ENCODE measurements around the gene EFS. TPM values are rescaled to one million over a fixed set of nuclear protein-coding genes. Genes with fewer than 3 reads are reported as not detected.

The EFS gene
- total and polyA plus RNA-seq, 10 of the 15 experiments (the other 5 are each of a cell fraction or from before 2014, with no cell fraction given) = 0.08 TPM; not detected in 9

DNA sequence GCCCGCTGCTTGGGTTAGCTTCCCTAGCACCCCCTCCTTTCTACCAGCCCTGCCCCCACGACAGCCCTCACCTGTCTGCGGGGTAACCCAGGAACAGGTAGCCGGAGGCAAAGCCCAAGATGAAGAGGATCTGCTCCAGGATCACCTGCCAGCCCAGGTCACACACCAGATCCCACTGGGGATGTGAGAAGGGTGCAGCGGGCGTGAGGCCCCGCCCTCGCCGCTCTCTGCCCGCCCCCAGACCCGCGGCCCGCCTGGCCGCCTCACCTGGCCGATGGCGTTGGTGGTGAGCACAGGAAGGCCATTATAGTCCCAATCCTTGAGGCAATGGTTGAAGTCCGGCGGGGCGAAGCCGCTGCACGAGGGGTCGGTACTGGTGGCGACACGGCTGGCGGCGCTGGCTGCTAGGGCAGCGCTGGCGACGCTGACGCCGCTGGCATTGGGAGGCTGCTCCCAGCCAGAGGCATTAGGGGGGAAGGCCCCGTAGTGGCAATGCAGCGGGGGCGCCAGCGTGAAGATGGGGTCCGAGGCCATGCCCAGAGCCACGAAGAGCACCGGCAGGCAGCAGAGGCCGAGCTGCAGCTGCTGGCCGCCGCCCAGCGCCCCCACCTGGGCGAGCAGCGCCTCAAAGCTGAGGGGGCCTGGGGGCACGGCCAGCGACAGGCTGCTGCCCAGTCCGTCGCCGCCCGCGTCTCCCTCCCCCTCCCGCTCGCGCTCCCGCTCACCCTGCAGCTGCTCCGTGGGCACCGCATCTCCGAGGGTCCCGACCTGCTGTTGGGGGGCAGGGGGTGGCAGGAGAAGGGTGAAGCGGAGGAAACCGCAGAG, 13.1 kb downstream of the EFS start (continued):
- TF ChIP-seq BCL11A (IDR thresholded peaks at IDR 0.05; ENCODE audit: low read depth, low read length) = no peak
- TF ChIP-seq YY1 (IDR thresholded peaks at IDR 0.05; ENCODE audit: low read depth, low read length) = no peak
- TF ChIP-seq POLR2AphosphoS2 (IDR thresholded peaks at IDR 0.05; ENCODE audit: low read depth, low read length) = no peak
- no peak for TF ChIP-seq IRF4 (IDR thresholded peaks at IDR 0.05; ENCODE audit: low read depth, low read length)
- no peak for TF ChIP-seq ZNF384 (IDR thresholded peaks at IDR 0.05; ENCODE audit: borderline replicate concordance, low read depth, low read length)
- TF ChIP-seq CHD4 (IDR thresholded peaks at IDR 0.05) = no peak
- no peak for TF ChIP-seq TCF3 (IDR thresholded peaks at IDR 0.05; ENCODE audit: borderline replicate concordance, insufficient read depth, low read depth, low read length)
- TF ChIP-seq GATAD2B (conservative IDR thresholded peaks at IDR 0.05; ENCODE audit: low read depth) = no peak

DNA sequence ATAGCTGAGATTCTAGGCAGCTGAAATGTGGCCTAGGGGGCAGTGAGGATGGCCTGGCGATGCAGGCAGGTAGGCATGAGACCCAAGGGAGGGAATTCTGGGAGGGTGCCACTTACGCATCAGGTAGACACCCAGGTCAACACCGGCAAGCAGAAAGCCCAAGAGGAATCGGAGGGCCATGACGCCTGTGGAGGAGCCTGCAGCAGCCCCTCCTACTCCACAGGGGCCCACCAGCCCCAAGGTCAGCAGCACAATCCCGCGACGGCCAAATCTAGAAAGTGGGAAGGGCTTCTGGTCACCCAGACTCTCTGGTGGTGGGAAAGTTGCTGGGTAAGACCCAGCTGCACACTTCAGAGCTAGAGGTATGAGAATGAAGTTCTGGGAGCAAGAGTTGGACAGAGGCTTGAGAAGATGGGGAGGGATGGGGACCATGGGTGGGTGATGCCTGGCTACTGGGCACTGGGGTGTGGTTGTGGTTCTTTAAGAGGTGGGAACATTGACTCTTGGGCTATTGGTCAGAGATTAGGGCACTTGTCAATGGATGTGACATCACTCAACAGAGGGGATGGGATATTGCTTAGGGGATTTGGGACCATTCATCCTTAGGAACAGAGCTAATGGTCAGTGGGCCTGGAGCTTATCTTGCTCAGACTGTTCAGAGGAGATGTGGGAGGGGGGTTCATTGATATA, 15.7 kb downstream of the EFS start:
- SMC1A ChIA-PET (ENCODE audit: uncharacterized antibody, unreplicated experiment) = no interaction called here
- CTCF ChIA-PET = no interaction called here
- 39% methylated on average over 8 of the region's 8 CpGs for WGBS (ENCODE audit: insufficient coverage, insufficient replicate concordance, low lambda C conversion rate, missing lambda C conversion rate)
- Histone ChIP-seq H3K79me2 (ENCODE audit: control insufficient read depth, insufficient read depth, low read length) (no peaks in the 10 kb centered on the region), H3K4me2 (ENCODE audit: control insufficient read depth, insufficient read depth) (no peak overlapping the region), H3K4me3 (no peak overlapping the region), H3K9ac (ENCODE audit: control insufficient read depth, insufficient read depth, low read length) (no peak overlapping the region), H3K27me3 (replicated peaks in 1 of 2; ENCODE audit: control insufficient read depth in 2 of 2, insufficient read depth in 2 of 2, low read length in 1 of 2) (peaks cover 7 to 9% of the 10 kb centered on the region in 2 experiments), H2AFZ (ENCODE audit: control insufficient read depth, low read depth, low read length) (no peak overlapping the region), H4K20me1 (ENCODE audit: control insufficient read depth, insufficient read depth) (no peaks in the 10 kb centered on the region), H3K36me3 (ENCODE audit: control insufficient read depth in 2 of 2, insufficient read depth in 2 of 2, low read length in 1 of 2) (no peaks in the 10 kb centered on the region), H3K27ac (ENCODE audit: control insufficient read depth, insufficient read depth) (no peak overlapping the region), H3K4me1 (ENCODE audit: control insufficient read depth, insufficient read depth, low read length) (no peaks in the 10 kb centered on the region), H3K9me3 (replicated peaks; ENCODE audit: control insufficient read depth, insufficient read depth, low read length) (no peaks in the 10 kb centered on the region)
- FAIRE-seq (no peak), ATAC-seq (no peak), DNase-seq (ENCODE audit: low read depth, low spot score) (no peak)
- in situ Hi-C loops (cut with MboI) = no loop called here
- no TSS peak for BruUV-seq (replicated peaks)
- RAD21 ChIA-PET (ENCODE audit: unreplicated experiment) = no interaction called here
- TF ChIP-seq MEF2A (IDR thresholded peaks at IDR 0.05; ENCODE audit: insufficient read depth, low read depth, low read length) (no peak), ZZZ3 (IDR thresholded peaks at IDR 0.05; ENCODE audit: control insufficient read depth, insufficient read length, low read depth) (no peak), MYC (IDR thresholded peaks at IDR 0.05; ENCODE audit: insufficient read depth, insufficient read length, insufficient replicate concordance, low read length, severe bottlenecking) (no peak), MYB (IDR thresholded peaks at IDR 0.05; ENCODE audit: borderline replicate concordance, low read depth, low read length) (no peak), IKZF2 (IDR thresholded peaks at IDR 0.05) (no peak), SMARCA5 (IDR thresholded peaks at IDR 0.05) (no peak), FOS (IDR thresholded peaks at IDR 0.05; ENCODE audit: borderline replicate concordance, extremely low read depth, insufficient read length) (no peak), CHD2 (IDR thresholded peaks at IDR 0.05; ENCODE audit: borderline replicate concordance, low read depth, low read length) (no peak), BCL11A (IDR thresholded peaks at IDR 0.05; ENCODE audit: low read depth, low read length) (no peak), EP300 (IDR thresholded peaks at IDR 0.05; ENCODE audit: borderline replicate concordance in 1 of 2, control insufficient read depth in 1 of 2, low read depth in 2 of 2, low read length in 2 of 2) (no peak), MXI1 (IDR thresholded peaks at IDR 0.05; ENCODE audit: low read depth, low read length) (no peak), NRF1 (conservative IDR thresholded peaks at IDR 0.05; ENCODE audit: low read depth, low read length) (no peak)
- TF ChIP-seq, protein P1, sequence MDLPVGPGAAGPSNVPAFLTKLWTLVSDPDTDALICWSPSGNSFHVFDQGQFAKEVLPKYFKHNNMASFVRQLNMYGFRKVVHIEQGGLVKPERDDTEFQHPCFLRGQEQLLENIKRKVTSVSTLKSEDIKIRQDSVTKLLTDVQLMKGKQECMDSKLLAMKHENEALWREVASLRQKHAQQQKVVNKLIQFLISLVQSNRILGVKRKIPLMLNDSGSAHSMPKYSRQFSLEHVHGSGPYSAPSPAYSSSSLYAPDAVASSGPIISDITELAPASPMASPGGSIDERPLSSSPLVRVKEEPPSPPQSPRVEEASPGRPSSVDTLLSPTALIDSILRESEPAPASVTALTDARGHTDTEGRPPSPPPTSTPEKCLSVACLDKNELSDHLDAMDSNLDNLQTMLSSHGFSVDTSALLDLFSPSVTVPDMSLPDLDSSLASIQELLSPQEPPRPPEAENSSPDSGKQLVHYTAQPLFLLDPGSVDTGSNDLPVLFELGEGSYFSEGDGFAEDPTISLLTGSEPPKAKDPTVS (IDR thresholded peaks at IDR 0.05; ENCODE audit: low read depth, low read length) = no peak
- POLR2A ChIA-PET = no interaction called here
- intact Hi-C loops (cut with micrococcal nuclease; ENCODE audit: unreplicated experiment) = no loop called here
